ENCODE data around the gene HOXC6.
A peak's percentile ranks its signal among the peaks of the same experiment; 100 is the strongest.

The HOXC6 gene

DNA sequence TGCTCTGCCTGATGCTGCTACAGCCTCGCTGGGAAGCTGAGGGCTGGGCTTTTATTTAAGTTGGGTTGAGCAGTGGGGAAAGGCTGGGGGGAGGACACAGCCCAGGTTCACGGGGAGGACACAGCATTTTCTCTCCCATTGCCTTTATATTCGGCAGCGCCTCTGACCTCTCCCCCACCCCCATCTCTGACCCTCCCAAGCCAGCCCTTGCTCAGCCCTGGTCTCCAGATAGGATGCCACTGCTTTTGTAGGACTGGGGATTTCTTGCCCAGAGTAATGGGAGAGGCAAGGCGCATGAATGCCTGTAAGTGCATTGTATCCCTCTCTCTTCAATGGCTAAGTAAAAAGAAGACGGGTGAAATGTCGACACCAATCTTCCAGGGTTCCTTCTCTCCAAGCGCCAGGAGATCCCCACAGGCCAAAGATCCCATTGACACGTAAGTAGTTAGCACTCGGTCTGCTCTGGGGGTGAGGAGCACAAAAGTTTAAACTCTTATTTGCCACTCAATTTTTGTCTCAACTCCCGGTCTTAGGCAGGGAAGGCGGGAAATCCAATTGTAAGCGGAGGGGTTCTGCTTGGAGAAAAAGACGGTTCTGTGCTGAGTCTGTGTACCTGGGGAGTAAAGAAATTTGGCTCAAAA, 30.0 kb downstream of the HOXC6 start:
- no peak for DNase-seq

DNA sequence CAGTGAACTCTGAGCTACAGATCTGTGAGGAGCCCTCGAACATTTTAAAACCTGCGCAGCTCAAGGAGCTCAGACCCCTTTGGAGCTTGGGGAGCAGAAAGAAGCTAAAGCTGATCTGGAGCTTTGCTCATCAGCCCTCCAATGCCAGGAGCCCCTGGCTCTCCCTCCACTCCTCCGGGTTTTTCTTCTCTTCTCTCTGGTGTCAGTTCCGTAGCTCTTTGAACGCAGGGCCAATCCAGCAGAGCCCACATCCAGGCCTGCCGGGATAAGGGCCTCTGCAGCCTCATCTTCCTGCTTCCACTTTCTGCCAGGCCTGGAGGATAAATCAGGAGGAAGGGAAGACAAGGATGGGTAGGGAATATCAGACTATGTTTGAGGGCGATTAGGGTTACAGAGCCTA, 31.4 kb downstream of the HOXC6 start:
- peak; percentile 58 for DNase-seq

DNA sequence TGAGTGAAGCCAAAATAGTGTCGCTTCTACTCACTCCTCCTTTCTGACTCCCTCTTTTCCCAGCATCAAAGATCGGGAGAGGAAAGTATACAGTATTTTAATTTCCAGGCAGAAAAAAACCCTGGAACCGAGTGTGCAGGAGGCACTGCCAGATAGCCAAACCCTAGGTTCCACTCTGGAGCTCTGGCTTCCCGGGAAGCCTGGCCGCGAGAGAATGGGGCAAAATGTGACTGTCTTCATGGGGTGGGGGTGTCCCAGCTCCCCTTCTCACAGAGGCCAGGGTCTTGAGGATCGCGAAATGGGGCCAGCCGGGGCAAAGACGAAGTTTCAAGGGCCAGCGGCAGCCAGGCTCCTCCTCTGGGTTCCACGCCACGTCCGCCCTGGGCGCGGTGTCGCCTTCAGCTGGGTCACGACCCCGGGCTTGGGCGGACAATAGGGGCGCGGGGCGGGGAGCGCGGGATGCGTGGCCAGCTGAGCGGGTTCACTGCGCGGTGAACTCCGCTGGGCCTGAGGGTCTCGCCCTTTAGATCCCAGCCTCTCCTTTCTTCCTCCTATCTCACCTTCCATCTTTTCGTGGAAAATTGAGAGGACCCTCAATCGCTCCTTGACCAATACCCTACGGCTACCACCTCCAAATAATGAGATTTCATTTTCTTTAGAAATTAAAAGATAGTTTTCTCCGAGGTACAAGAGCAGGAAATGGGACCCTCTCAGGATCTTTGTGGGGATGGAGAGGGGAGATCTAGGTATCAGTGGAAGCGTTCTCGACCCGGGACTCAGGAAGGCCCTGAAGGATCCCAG, 32.1 kb downstream of the HOXC6 start:
- DNase-seq: no peak

- DNase-seq: peak; percentile 72
These were observed 32.9 kb downstream of the HOXC6 start for GRCh38 chr12:54060975-54061778.

GRCh38 chr12:54065677-54066076, 37.4 kb downstream of the HOXC6 start:
- DNase-seq: no peak

DNA sequence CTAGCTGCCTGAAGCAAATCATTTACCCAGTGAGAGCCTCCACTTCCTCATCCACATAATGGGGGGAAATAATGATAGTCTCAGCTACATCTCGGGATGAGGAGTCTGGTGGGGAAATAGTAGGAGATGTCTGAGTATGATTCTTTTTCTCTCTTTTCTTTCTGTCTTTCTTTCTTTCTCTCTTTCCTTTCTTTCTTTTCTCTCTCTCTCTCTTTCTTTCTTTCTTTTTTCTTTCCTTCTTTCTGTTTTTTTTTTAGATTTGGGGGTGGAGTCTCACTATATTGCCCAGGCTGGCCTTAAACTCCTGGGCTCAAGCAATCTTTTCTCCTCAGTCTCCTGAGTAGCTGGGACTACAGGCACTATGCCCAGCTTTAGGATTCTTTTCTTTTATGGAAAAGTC, 38.2 kb downstream of the HOXC6 start:
- DNase-seq: no peak

DNA sequence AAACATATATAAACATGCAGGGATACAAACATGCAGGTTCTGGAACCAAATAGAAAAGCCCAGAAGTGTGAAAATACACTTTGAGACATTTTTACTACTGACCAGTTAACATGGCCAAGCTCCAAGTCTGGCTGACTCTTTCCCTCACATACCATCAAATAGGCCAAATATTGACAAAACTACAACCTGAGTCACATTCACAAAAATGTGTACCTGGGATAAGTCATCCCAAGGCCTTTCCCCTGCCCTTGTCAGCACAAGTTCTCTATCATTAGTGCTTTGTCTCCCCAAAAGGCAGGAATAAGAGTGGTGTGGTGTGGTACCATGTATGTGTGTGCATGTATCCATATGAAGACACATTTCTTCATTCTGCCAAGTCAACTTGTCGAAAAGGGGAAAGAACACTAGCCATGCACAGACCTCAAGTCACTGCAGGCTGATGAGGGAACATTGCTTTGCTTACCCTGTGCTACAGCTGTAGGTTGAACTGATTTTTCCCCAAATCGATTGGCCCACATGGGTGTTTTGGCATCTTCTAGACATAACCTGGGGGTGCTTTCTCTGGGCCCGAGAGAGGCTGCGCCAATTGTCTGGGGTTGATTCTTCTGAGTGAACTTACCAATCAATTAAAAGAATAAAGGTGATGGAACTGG, 40.3 kb downstream of the HOXC6 start:
- peak; percentile 51 for DNase-seq

GRCh38 chr12:54071942-54072341, 43.7 kb downstream of the HOXC6 start:
- DNase-seq: no peak

GRCh38 chr12:54074308-54074707, 46.1 kb downstream of the HOXC6 start:
- no peak for DNase-seq

GRCh38 chr12:54075409-54075808, 47.2 kb downstream of the HOXC6 start:
- no peak for DNase-seq

GRCh38 chr12:54075974-54076373, 47.7 kb downstream of the HOXC6 start:
- DNase-seq: no peak

GRCh38 chr12:54077843-54078242, 49.6 kb downstream of the HOXC6 start:
- peak; percentile 35 for DNase-seq

GRCh38 chr12:54079115-54079514, 50.9 kb downstream of the HOXC6 start:
- DNase-seq: peak; percentile 36

All from fibroblast of skin of right biceps (primary cell).